SU-DHL-6 (cell line): ENCODE data around the gene TBC1D22A.

Experiments
- H2AFZ ChIP-seq: fragments of 200-600 bp; sonication (generic); 2 replicates; pipeline ENCODE4 v1.6.1; 2014; ENCODE audit warnings: low read depth, mild to moderate bottlenecking, moderate library complexity, mixed read lengths, antibody characterized with exemption, low read length; ENCODE audit not compliant: severe bottlenecking
- H3F3A ChIP-seq: fragments of 200-600 bp; shearing (Covaris generic); 2 replicates; pipeline ENCODE4 v1.6.0; 2016; ENCODE audit warnings: antibody characterized with exemption, mild to moderate bottlenecking; ENCODE audit not compliant: insufficient read depth
- H3K27ac ChIP-seq: fragments of 200-600 bp; sonication (generic); 2 replicates; pipeline ENCODE4 v1.5.1; 2016; ENCODE audit warnings: low read depth, mild to moderate bottlenecking, low read length, moderate library complexity, mixed read lengths
- H3K27me3 ChIP-seq: fragments of 200-600 bp; sonication (generic), shearing (Covaris generic); 2 replicates; pipeline ENCODE4 v1.6.0; 2014; ENCODE audit warnings: mild to moderate bottlenecking, low read length
- H3K36me3 ChIP-seq: fragments of 200-600 bp; sonication (generic); 2 replicates; pipeline ENCODE4 v1.6.1; 2014; ENCODE audit warnings: mild to moderate bottlenecking, low read length, mixed read lengths
- H3K4me2 ChIP-seq: fragments of 300-600, 200-600 bp; shearing (Covaris generic), sonication (generic); 2 replicates; pipeline ENCODE4 v1.6.0; 2014; ENCODE audit warnings: low read length, low read depth, mild to moderate bottlenecking; ENCODE audit not compliant: poor library complexity, severe bottlenecking
- H3K4me3 ChIP-seq: fragments of 200-600 bp; sonication (generic); 2 replicates; pipeline ENCODE4 v1.5.1; 2014; ENCODE audit warnings: antibody characterized with exemption, low read length, mild to moderate bottlenecking, mixed read lengths; ENCODE audit not compliant: insufficient read depth, poor library complexity, severe bottlenecking
- H3K79me2 ChIP-seq: fragments of 200-600 bp; sonication (generic); 2 replicates; pipeline ENCODE4 v1.6.1; 2014; ENCODE audit warnings: mild to moderate bottlenecking, low read length, moderate library complexity; ENCODE audit not compliant: insufficient read depth
- H3K9ac ChIP-seq: fragments of 200-600 bp; sonication (generic); 2 replicates; pipeline ENCODE4 v1.7.0; 2014; ENCODE audit warnings: mild to moderate bottlenecking, low read length
- H3K9me2 ChIP-seq: fragments of 200-600 bp; sonication (generic); replicated peaks from 2 replicates; pipeline ENCODE4 v1.6.1; 2014; ENCODE audit warnings: low read length; ENCODE audit not compliant: insufficient read depth
- H3K9me3 ChIP-seq: fragments of 200-600 bp; sonication (generic); 2 replicates; pipeline ENCODE4 v1.6.1; 2014; ENCODE audit warnings: low read length, mixed read lengths; ENCODE audit not compliant: insufficient read depth
- H4K20me1 ChIP-seq: fragments of 200-600 bp; sonication (generic); 2 replicates; pipeline ENCODE4 v1.6.1; 2014; ENCODE audit warnings: low read depth, mild to moderate bottlenecking, antibody characterized with exemption, low read length, moderate library complexity, mixed read lengths
- EZH2phosphoT487 ChIP-seq: fragments of 200-600 bp; sonication (generic), shearing (Covaris generic); conservative IDR thresholded peaks from 2 replicates; pipeline ENCODE4 v1.6.1; 2018; ENCODE audit warnings: mild to moderate bottlenecking, antibody characterized with exemption, low read length, moderate library complexity, mixed read lengths
- TF ChIP-seq, protein P1 (sequence below): fragments of 200-600 bp; sonication (generic); IDR thresholded peaks from one replicate; pipeline ENCODE4 v1.5.1; 2017; ENCODE audit warnings: antibody characterized with exemption, mild to moderate bottlenecking, low read length, moderate library complexity; ENCODE audit not compliant: insufficient read depth, poor library complexity, severe bottlenecking

Gene TBC1D22A

DNA sequence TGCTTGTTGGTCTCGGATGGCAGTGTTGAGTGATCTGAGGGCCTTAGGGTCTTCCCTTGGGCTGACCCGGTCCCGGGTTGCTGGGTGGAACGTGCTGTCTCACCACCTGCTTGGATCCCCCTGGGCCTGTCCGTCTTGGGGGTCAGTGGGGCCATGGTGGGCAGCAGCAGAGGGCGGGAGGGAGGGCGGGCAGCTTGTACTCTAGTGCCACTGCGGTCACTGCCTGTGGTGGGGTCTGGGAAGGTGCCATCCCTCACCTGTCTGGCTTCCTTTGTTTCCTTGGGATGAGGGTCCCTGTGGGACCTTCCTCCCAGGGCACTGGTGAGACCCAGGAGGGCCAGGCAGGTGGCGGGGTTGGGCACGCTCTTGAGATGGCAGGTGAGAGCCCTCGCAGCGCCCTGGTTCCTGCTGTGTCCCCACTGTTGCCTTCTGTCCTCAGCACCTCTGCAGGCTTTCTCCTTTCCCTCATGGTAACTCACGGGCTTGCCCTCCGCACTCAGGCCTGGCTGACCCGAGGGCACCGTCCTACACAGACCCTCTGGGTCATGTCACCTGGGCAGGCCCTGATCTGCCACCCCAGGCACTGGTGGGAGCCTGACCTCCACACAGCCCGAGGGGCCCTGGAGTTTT lies 34.2 kb downstream of the TBC1D22A start:
- Histone ChIP-seq H3K4me2 (no peak overlapping the region), H3K79me2 (peaks cover 32% of the 10 kb centered on the region), H3K4me3 (no peak overlapping the region), H2AFZ (no peak overlapping the region), H3K36me3 (peaks cover 4% of the 10 kb centered on the region; the same call in 1 of the 2 replicates), H3K9ac (no peak overlapping the region), H3K27ac (no peak overlapping the region), H3K9me2 (no peaks in the 10 kb centered on the region), H3K27me3 (no peaks in the 10 kb centered on the region), H4K20me1 (no peaks in the 10 kb centered on the region), H3K9me3 (no peaks in the 10 kb centered on the region), H3F3A (peaks cover 10% of the 10 kb centered on the region; the same call in 1 of the 2 replicates)
- TF ChIP-seq EZH2phosphoT487 = no peak
- TF ChIP-seq, protein P1, sequence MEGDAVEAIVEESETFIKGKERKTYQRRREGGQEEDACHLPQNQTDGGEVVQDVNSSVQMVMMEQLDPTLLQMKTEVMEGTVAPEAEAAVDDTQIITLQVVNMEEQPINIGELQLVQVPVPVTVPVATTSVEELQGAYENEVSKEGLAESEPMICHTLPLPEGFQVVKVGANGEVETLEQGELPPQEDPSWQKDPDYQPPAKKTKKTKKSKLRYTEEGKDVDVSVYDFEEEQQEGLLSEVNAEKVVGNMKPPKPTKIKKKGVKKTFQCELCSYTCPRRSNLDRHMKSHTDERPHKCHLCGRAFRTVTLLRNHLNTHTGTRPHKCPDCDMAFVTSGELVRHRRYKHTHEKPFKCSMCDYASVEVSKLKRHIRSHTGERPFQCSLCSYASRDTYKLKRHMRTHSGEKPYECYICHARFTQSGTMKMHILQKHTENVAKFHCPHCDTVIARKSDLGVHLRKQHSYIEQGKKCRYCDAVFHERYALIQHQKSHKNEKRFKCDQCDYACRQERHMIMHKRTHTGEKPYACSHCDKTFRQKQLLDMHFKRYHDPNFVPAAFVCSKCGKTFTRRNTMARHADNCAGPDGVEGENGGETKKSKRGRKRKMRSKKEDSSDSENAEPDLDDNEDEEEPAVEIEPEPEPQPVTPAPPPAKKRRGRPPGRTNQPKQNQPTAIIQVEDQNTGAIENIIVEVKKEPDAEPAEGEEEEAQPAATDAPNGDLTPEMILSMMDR = no peak

DNA sequence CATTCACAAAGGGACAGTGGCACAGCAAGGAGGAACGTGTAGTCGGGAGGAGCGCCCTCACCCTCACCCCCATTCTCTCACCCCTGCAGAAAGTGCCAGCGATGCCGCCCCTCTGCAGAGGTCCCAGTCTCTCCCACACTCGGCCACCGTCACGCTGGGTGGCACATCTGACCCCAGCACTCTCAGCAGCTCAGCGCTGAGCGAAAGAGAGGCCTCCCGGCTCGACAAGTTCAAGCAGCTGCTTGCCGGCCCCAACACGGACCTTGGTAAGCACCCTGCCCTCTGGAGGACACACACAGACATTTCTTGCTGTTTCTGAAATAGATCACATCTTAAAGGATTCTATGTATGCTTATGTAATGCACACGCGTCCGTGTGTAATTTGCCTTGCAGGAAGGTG lies 34.9 kb downstream of the TBC1D22A start:
- H3K36me3 ChIP-seq = peaks cover 4% of the 10 kb centered on the region; the same call in 1 of the 2 replicates
- no peaks in the 10 kb centered on the region for H3K27me3 ChIP-seq
- TF ChIP-seq, protein P1 = no peak
- TF ChIP-seq EZH2phosphoT487 = no peak
- H3K4me2 ChIP-seq = no peak overlapping the region
- H3K79me2 ChIP-seq = peaks cover 25% of the 10 kb centered on the region; the same call in 1 of the 2 replicates
- no peak overlapping the region for H3K4me3 ChIP-seq
- no peak overlapping the region for H3K9ac ChIP-seq
- H4K20me1 ChIP-seq = no peaks in the 10 kb centered on the region
- peaks cover 10% of the 10 kb centered on the region; the same call in 1 of the 2 replicates for H3F3A ChIP-seq
- no peaks in the 10 kb centered on the region for H3K9me2 ChIP-seq
- H3K9me3 ChIP-seq = no peaks in the 10 kb centered on the region
- no peak overlapping the region for H2AFZ ChIP-seq
- no peak overlapping the region for H3K27ac ChIP-seq

DNA sequence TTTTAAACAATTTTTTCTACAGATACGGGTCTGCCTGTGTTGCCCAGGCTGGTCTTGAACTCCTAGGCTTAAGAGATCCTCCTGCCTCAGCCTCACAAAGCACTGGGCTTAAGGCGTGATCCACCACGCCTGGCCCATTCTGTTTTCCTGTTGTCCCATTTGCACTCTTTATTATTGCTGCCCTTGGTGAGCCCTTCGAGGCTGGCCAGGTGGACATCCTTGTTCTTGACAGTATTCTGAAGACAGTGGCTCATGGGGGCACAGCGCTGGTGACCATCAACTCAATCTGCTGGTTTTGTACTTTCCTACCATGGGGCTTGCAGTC lies 35.6 kb downstream of the TBC1D22A start:
- no peak overlapping the region for H2AFZ ChIP-seq
- H3K36me3 ChIP-seq = peaks cover 4% of the 10 kb centered on the region; the same call in 1 of the 2 replicates
- H3K9me2 ChIP-seq = no peaks in the 10 kb centered on the region
- H3F3A ChIP-seq = peaks cover 10% of the 10 kb centered on the region; the same call in 1 of the 2 replicates
- peaks cover 21% of the 10 kb centered on the region; the same call in 1 of the 2 replicates for H3K79me2 ChIP-seq
- no peak overlapping the region for H3K9ac ChIP-seq
- TF ChIP-seq, protein P1 = no peak
- no peak for TF ChIP-seq EZH2phosphoT487
- H3K9me3 ChIP-seq = no peaks in the 10 kb centered on the region
- no peaks in the 10 kb centered on the region for H3K27me3 ChIP-seq
- H4K20me1 ChIP-seq = no peaks in the 10 kb centered on the region
- no peak overlapping the region for H3K27ac ChIP-seq
- no peak overlapping the region for H3K4me2 ChIP-seq
- no peak overlapping the region for H3K4me3 ChIP-seq
